Measurements from ENCODE around the gene UXS1. TPM values are rescaled to one million over a fixed set of nuclear protein-coding genes. Genes with fewer than 3 reads are reported as not detected.

The UXS1 gene
- total RNA-seq, 1 donor from 2014 or later = 37.6 TPM

GRCh38 chr2:106076941-106077340 lies 117.2 kb downstream of the UXS1 start:
- Mint-ChIP-seq H3K4me3 (no peak overlapping the region), H3K4me1 (peaks cover 4% of the 10 kb centered on the region), H3K9me3 (no peaks in the 10 kb centered on the region), H3K27me3 (peaks cover 2% of the 10 kb centered on the region), H3K36me3 (ENCODE audit: low read depth) (no peaks in the 10 kb centered on the region), H3K27ac (no peak overlapping the region)
- intact Hi-C loops (cut with micrococcal nuclease) = no loop called here
- peak; percentile 55 for DNase-seq

- Mint-ChIP-seq H3K9me3 (no peaks in the 10 kb centered on the region), H3K27ac (no peak overlapping the region), H3K27me3 (no peaks in the 10 kb centered on the region), H3K36me3 (ENCODE audit: low read depth) (no peaks in the 10 kb centered on the region), H3K4me3 (no peak overlapping the region), H3K4me1 (peaks cover 4% of the 10 kb centered on the region)
- DNase-seq = peak; percentile 27
- intact Hi-C loops (cut with micrococcal nuclease) = no loop called here
Measured at GRCh38 chr2:106075048-106075447, 119.1 kb downstream of the UXS1 start.

- Mint-ChIP-seq H3K27ac (no peak overlapping the region), H3K4me3 (no peak overlapping the region), H3K9me3 (no peaks in the 10 kb centered on the region), H3K36me3 (ENCODE audit: low read depth) (no peaks in the 10 kb centered on the region), H3K27me3 (peaks cover 9% of the 10 kb centered on the region), H3K4me1 (peaks cover 4% of the 10 kb centered on the region)
- peak; percentile 33 for DNase-seq
- intact Hi-C loops (cut with micrococcal nuclease) = no loop called here
Measured at GRCh38 chr2:106073678-106074406, 120.3 kb downstream of the UXS1 start.

GRCh38 chr2:106070181-106070580 lies 123.9 kb downstream of the UXS1 start:
- Mint-ChIP-seq H3K36me3 (ENCODE audit: low read depth) (peaks cover 2% of the 10 kb centered on the region), H3K27me3 (peaks cover 31% of the 10 kb centered on the region), H3K27ac (no peak overlapping the region), H3K9me3 (no peaks in the 10 kb centered on the region), H3K4me3 (no peak overlapping the region), H3K4me1 (peaks cover 8% of the 10 kb centered on the region)
- no peak for DNase-seq
- intact Hi-C loops (cut with micrococcal nuclease) = no loop called here

GRCh38 chr2:106068451-106068850 lies 125.7 kb downstream of the UXS1 start:
- H3K27me3 Mint-ChIP-seq = peaks cover 47% of the 10 kb centered on the region
- H3K27ac Mint-ChIP-seq = no peak overlapping the region
- H3K36me3 Mint-ChIP-seq (ENCODE audit: low read depth) = peaks cover 2% of the 10 kb centered on the region
- no peaks in the 10 kb centered on the region for H3K9me3 Mint-ChIP-seq
- peaks cover 8% of the 10 kb centered on the region for H3K4me1 Mint-ChIP-seq
- DNase-seq = no peak
- no peak overlapping the region for H3K4me3 Mint-ChIP-seq
- intact Hi-C loops (cut with micrococcal nuclease) = no loop called here

- H3K9me3 Mint-ChIP-seq = no peaks in the 10 kb centered on the region
Measured at GRCh38 chr2:106065983-106066820, 127.9 kb downstream of the UXS1 start.

GRCh38 chr2:106065268-106065982 lies 128.7 kb downstream of the UXS1 start:
- H3K36me3 Mint-ChIP-seq (ENCODE audit: low read depth) = peaks cover 2% of the 10 kb centered on the region
- peak overlapping the region; percentile 64 for H3K4me3 Mint-ChIP-seq
- intact Hi-C loops (cut with micrococcal nuclease) = no loop called here
- no peak overlapping the region for H3K27ac Mint-ChIP-seq
- DNase-seq = no peak
- peaks cover 49% of the 10 kb centered on the region for H3K27me3 Mint-ChIP-seq
- H3K4me1 Mint-ChIP-seq = peaks cover 6% of the 10 kb centered on the region
- peaks cover 3% of the 10 kb centered on the region for H3K9me3 Mint-ChIP-seq

More at GRCh38 chr2:106065983-106066820, 127.9 kb downstream of the UXS1 start:
- DNase-seq = no peak
- intact Hi-C loops (cut with micrococcal nuclease) = no loop called here
- peaks cover 49% of the 10 kb centered on the region for H3K27me3 Mint-ChIP-seq
- H3K4me3 Mint-ChIP-seq = peak overlapping the region; percentile 64
- peaks cover 2% of the 10 kb centered on the region for H3K36me3 Mint-ChIP-seq (ENCODE audit: low read depth)
- peaks cover 6% of the 10 kb centered on the region for H3K4me1 Mint-ChIP-seq
- peak overlapping the region; percentile 24 for H3K27ac Mint-ChIP-seq

GRCh38 chr2:106063181-106063580 lies 130.9 kb downstream of the UXS1 start:
- H3K27me3 Mint-ChIP-seq = peaks cover 33% of the 10 kb centered on the region
- no peak for DNase-seq
- intact Hi-C loops (cut with micrococcal nuclease) = no loop called here
- peaks cover 17% of the 10 kb centered on the region for H3K4me1 Mint-ChIP-seq
- peaks cover 3% of the 10 kb centered on the region for H3K9me3 Mint-ChIP-seq
- H3K36me3 Mint-ChIP-seq (ENCODE audit: low read depth) = peaks cover 2% of the 10 kb centered on the region
- no peak overlapping the region for H3K27ac Mint-ChIP-seq
- no peak overlapping the region for H3K4me3 Mint-ChIP-seq

- intact Hi-C loops (cut with micrococcal nuclease) = no loop called here
- no peak overlapping the region for H3K27ac Mint-ChIP-seq
- no peak overlapping the region for H3K4me3 Mint-ChIP-seq
- no peak for DNase-seq
- H3K4me1 Mint-ChIP-seq = peaks cover 19% of the 10 kb centered on the region
- H3K36me3 Mint-ChIP-seq (ENCODE audit: low read depth) = peaks cover 2% of the 10 kb centered on the region
- peaks cover 30% of the 10 kb centered on the region for H3K27me3 Mint-ChIP-seq
- H3K9me3 Mint-ChIP-seq = peaks cover 3% of the 10 kb centered on the region
Measured at GRCh38 chr2:106062627-106063026, 131.5 kb downstream of the UXS1 start.

- no peak for DNase-seq
- H3K27me3 Mint-ChIP-seq = peaks cover 30% of the 10 kb centered on the region
- H3K4me3 Mint-ChIP-seq = no peak overlapping the region
- peaks cover 2% of the 10 kb centered on the region for H3K36me3 Mint-ChIP-seq (ENCODE audit: low read depth)
- intact Hi-C loops (cut with micrococcal nuclease) = no loop called here
- peaks cover 28% of the 10 kb centered on the region for H3K4me1 Mint-ChIP-seq
- peaks cover 3% of the 10 kb centered on the region for H3K9me3 Mint-ChIP-seq
- H3K27ac Mint-ChIP-seq = no peak overlapping the region
Measured at GRCh38 chr2:106061611-106062349, 132.3 kb downstream of the UXS1 start.

GRCh38 chr2:106059416-106060065 lies 134.6 kb downstream of the UXS1 start:
- no peak overlapping the region for H3K4me3 Mint-ChIP-seq
- H3K4me1 Mint-ChIP-seq = peaks cover 33% of the 10 kb centered on the region
- intact Hi-C loops (cut with micrococcal nuclease) = no loop called here
- H3K27ac Mint-ChIP-seq = peak overlapping the region; percentile 19
- H3K9me3 Mint-ChIP-seq = peaks cover 6% of the 10 kb centered on the region
- H3K27me3 Mint-ChIP-seq = peaks cover 13% of the 10 kb centered on the region
- no peaks in the 10 kb centered on the region for H3K36me3 Mint-ChIP-seq (ENCODE audit: low read depth)
- DNase-seq = no peak

GRCh38 chr2:106058469-106059137 lies 135.5 kb downstream of the UXS1 start:
- Mint-ChIP-seq H3K4me3 (no peak overlapping the region), H3K9me3 (peaks cover 6% of the 10 kb centered on the region), H3K27ac (peak overlapping the region; percentile 22), H3K27me3 (peaks cover 3% of the 10 kb centered on the region), H3K4me1 (peaks cover 39% of the 10 kb centered on the region), H3K36me3 (ENCODE audit: low read depth) (no peaks in the 10 kb centered on the region)
- intact Hi-C loops (cut with micrococcal nuclease) = no loop called here
- peak; percentile 65 for DNase-seq

Data from activated CD4-positive, alpha-beta T cell treated with anti-CD3 and anti-CD28 coated beads, Interleukin-2, amount 10 ng/mL, durations not matched to agents 24 days and 14 days (primary cell).